ENCODE data around the gene EXOC6B. TPM values are rescaled to one million over a fixed set of nuclear protein-coding genes. Genes with fewer than 3 reads are reported as not detected.
"Not testable (repeated sequence)": the region's sequence is repeated elsewhere in the genome, so short reads cannot be mapped to it uniquely, and the experiment has no call there.

EXOC6B gene
- total RNA-seq, 2 donors from 2014 or later = 10.4 to 11.6 TPM

GRCh38 chr2:72554381-72554780, 271.5 kb downstream of the EXOC6B start:
- DNase-seq = no peak
- no peak for ATAC-seq (replicated peaks in 1 of 2)
- peaks cover 0 to 2% of the 10 kb centered on the region in 2 donors for H3K9me3 Mint-ChIP-seq
- H3K4me1 Mint-ChIP-seq (ENCODE audit: low read depth) = no peaks in the 10 kb centered on the region
- H3K4me3 Mint-ChIP-seq = no peak overlapping the region
- no peaks in the 10 kb centered on the region for H3K27me3 Mint-ChIP-seq (ENCODE audit: low read depth)
- peaks cover 2% of the 10 kb centered on the region in 2 donors for H3K36me3 Mint-ChIP-seq (ENCODE audit: insufficient read depth in 2 of 2)
- no peak overlapping the region for H3K27ac Mint-ChIP-seq

- H3K36me3 Mint-ChIP-seq (ENCODE audit: insufficient read depth in 2 of 2) = no peaks in the 10 kb centered on the region
- no peaks in the 10 kb centered on the region for H3K27me3 Mint-ChIP-seq (ENCODE audit: low read depth)
- ATAC-seq (replicated peaks in 1 of 2) (no peak), DNase-seq (no peak)
- no peak overlapping the region for H3K27ac Mint-ChIP-seq
- no peak overlapping the region for H3K4me3 Mint-ChIP-seq
- H3K9me3 Mint-ChIP-seq = no peaks in the 10 kb centered on the region
- H3K4me1 Mint-ChIP-seq (ENCODE audit: low read depth) = no peaks in the 10 kb centered on the region
Observed at GRCh38 chr2:72548081-72548764, 277.6 kb downstream of the EXOC6B start.

- ATAC-seq (replicated peaks in 1 of 2) (no peak), DNase-seq (no peak)
- H3K4me3 Mint-ChIP-seq = no peak overlapping the region
- H3K27ac Mint-ChIP-seq = no peak overlapping the region
- peaks cover 0 to 3% of the 10 kb centered on the region in 2 donors for H3K9me3 Mint-ChIP-seq
- no peaks in the 10 kb centered on the region for H3K36me3 Mint-ChIP-seq (ENCODE audit: insufficient read depth in 2 of 2)
- H3K4me1 Mint-ChIP-seq (ENCODE audit: low read depth) = no peaks in the 10 kb centered on the region
- H3K27me3 Mint-ChIP-seq (ENCODE audit: low read depth) = no peaks in the 10 kb centered on the region
Observed at GRCh38 chr2:72545790-72546189, 280.0 kb downstream of the EXOC6B start.

GRCh38 chr2:72544554-72544953, 281.3 kb downstream of the EXOC6B start:
- ATAC-seq (replicated peaks in 1 of 2) (no peak), DNase-seq (no peak)
- no peak overlapping the region for H3K27ac Mint-ChIP-seq
- no peaks in the 10 kb centered on the region for H3K4me1 Mint-ChIP-seq (ENCODE audit: low read depth)
- peaks cover 0 to 3% of the 10 kb centered on the region in 2 donors for H3K9me3 Mint-ChIP-seq
- no peaks in the 10 kb centered on the region for H3K27me3 Mint-ChIP-seq (ENCODE audit: low read depth)
- no peak overlapping the region for H3K4me3 Mint-ChIP-seq
- no peaks in the 10 kb centered on the region for H3K36me3 Mint-ChIP-seq (ENCODE audit: insufficient read depth in 2 of 2)

GRCh38 chr2:72543497-72544216, 282.2 kb downstream of the EXOC6B start:
- H3K4me3 Mint-ChIP-seq = no peak overlapping the region
- no peaks in the 10 kb centered on the region for H3K4me1 Mint-ChIP-seq (ENCODE audit: low read depth)
- ATAC-seq (replicated peaks in 1 of 2) = no peak
- DNase-seq = no peak
- no peaks in the 10 kb centered on the region for H3K27me3 Mint-ChIP-seq (ENCODE audit: low read depth)
- no peaks in the 10 kb centered on the region for H3K36me3 Mint-ChIP-seq (ENCODE audit: insufficient read depth in 2 of 2)
- no peak overlapping the region for H3K27ac Mint-ChIP-seq
- peaks cover 0 to 3% of the 10 kb centered on the region in 2 donors for H3K9me3 Mint-ChIP-seq

GRCh38 chr2:72539071-72539552, 286.7 kb downstream of the EXOC6B start:
- no peaks in the 10 kb centered on the region for H3K4me1 Mint-ChIP-seq (ENCODE audit: low read depth)
- no peak overlapping the region for H3K27ac Mint-ChIP-seq
- peaks cover 0 to 3% of the 10 kb centered on the region in 2 donors for H3K9me3 Mint-ChIP-seq
- no peak overlapping the region for H3K4me3 Mint-ChIP-seq
- DNase-seq (no peak), ATAC-seq (replicated peaks in 1 of 2) (no peak)
- no peaks in the 10 kb centered on the region for H3K36me3 Mint-ChIP-seq (ENCODE audit: insufficient read depth in 2 of 2)
- no peaks in the 10 kb centered on the region for H3K27me3 Mint-ChIP-seq (ENCODE audit: low read depth)

GRCh38 chr2:72538486-72538885, 287.3 kb downstream of the EXOC6B start:
- no peak for DNase-seq
- H3K27me3 Mint-ChIP-seq (ENCODE audit: low read depth) = no peaks in the 10 kb centered on the region

GRCh38 chr2:72535586-72535985, 290.2 kb downstream of the EXOC6B start:
- H3K9me3 Mint-ChIP-seq; H3K36me3 Mint-ChIP-seq (ENCODE audit: insufficient read depth in 2 of 2); H3K4me3 Mint-ChIP-seq; H3K27me3 Mint-ChIP-seq (ENCODE audit: low read depth); H3K27ac Mint-ChIP-seq; DNase-seq; H3K4me1 Mint-ChIP-seq (ENCODE audit: low read depth); ATAC-seq (replicated peaks in 1 of 2): not testable (repeated sequence)

More at GRCh38 chr2:72538486-72538885, 287.3 kb downstream of the EXOC6B start:
- Mint-ChIP-seq H3K4me3 (no peak overlapping the region), H3K27ac (no peak overlapping the region), H3K9me3 (peaks cover 0 to 3% of the 10 kb centered on the region in 2 donors), H3K4me1 (ENCODE audit: low read depth) (no peaks in the 10 kb centered on the region), H3K36me3 (ENCODE audit: insufficient read depth in 2 of 2) (no peaks in the 10 kb centered on the region)
- ATAC-seq (replicated peaks in 1 of 2) = no peak

GRCh38 chr2:72533765-72534164, 292.1 kb downstream of the EXOC6B start:
- no peaks in the 10 kb centered on the region for H3K4me1 Mint-ChIP-seq (ENCODE audit: low read depth)

GRCh38 chr2:72527424-72527823, 298.4 kb downstream of the EXOC6B start:
- Mint-ChIP-seq H3K27ac (no peak overlapping the region), H3K9me3 (no peaks in the 10 kb centered on the region), H3K27me3 (ENCODE audit: low read depth) (no peaks in the 10 kb centered on the region), H3K4me3 (no peak overlapping the region), H3K4me1 (ENCODE audit: low read depth) (no peaks in the 10 kb centered on the region), H3K36me3 (ENCODE audit: insufficient read depth in 2 of 2) (no peaks in the 10 kb centered on the region)
- DNase-seq (no peak), ATAC-seq (replicated peaks in 1 of 2) (no peak)

More at GRCh38 chr2:72533765-72534164, 292.1 kb downstream of the EXOC6B start:
- DNase-seq (no peak), ATAC-seq (replicated peaks in 1 of 2) (no peak)
- no peaks in the 10 kb centered on the region for H3K36me3 Mint-ChIP-seq (ENCODE audit: insufficient read depth in 2 of 2)
- H3K27me3 Mint-ChIP-seq (ENCODE audit: low read depth) = no peaks in the 10 kb centered on the region
- H3K27ac Mint-ChIP-seq = peak overlapping the region; percentile 68
- no peaks in the 10 kb centered on the region for H3K9me3 Mint-ChIP-seq
- no peak overlapping the region for H3K4me3 Mint-ChIP-seq

GRCh38 chr2:72526623-72527022, 299.2 kb downstream of the EXOC6B start:
- H3K27me3 Mint-ChIP-seq (ENCODE audit: low read depth) = no peaks in the 10 kb centered on the region
- H3K27ac Mint-ChIP-seq = no peak overlapping the region
- H3K9me3 Mint-ChIP-seq = no peaks in the 10 kb centered on the region
- ATAC-seq (replicated peaks in 1 of 2) (no peak), DNase-seq (no peak)
- no peak overlapping the region for H3K4me3 Mint-ChIP-seq
- no peaks in the 10 kb centered on the region for H3K36me3 Mint-ChIP-seq (ENCODE audit: insufficient read depth in 2 of 2)
- no peaks in the 10 kb centered on the region for H3K4me1 Mint-ChIP-seq (ENCODE audit: low read depth)

- no peaks in the 10 kb centered on the region for H3K27me3 Mint-ChIP-seq (ENCODE audit: low read depth)
- ATAC-seq (replicated peaks in 1 of 2) (no peak), DNase-seq (no peak)
- no peaks in the 10 kb centered on the region for H3K9me3 Mint-ChIP-seq
- H3K36me3 Mint-ChIP-seq (ENCODE audit: insufficient read depth in 2 of 2) = no peaks in the 10 kb centered on the region
- H3K4me3 Mint-ChIP-seq = no peak overlapping the region
- no peaks in the 10 kb centered on the region for H3K4me1 Mint-ChIP-seq (ENCODE audit: low read depth)
- no peak overlapping the region for H3K27ac Mint-ChIP-seq
Observed at GRCh38 chr2:72524071-72524470, 301.8 kb downstream of the EXOC6B start.

- Mint-ChIP-seq H3K4me1 (ENCODE audit: low read depth) (no peaks in the 10 kb centered on the region), H3K27ac (no peak overlapping the region), H3K9me3 (no peaks in the 10 kb centered on the region), H3K27me3 (ENCODE audit: low read depth) (no peaks in the 10 kb centered on the region), H3K36me3 (ENCODE audit: insufficient read depth in 2 of 2) (no peaks in the 10 kb centered on the region), H3K4me3 (no peak overlapping the region)
- ATAC-seq (replicated peaks in 1 of 2) (no peak), DNase-seq (no peak)
Observed at GRCh38 chr2:72515696-72516095, 310.1 kb downstream of the EXOC6B start.
